GM23248 (cell line): ENCODE data around the gene FBXL4. TPM values are rescaled to one million over a fixed set of nuclear protein-coding genes. Genes with fewer than 3 reads are reported as not detected.

ENCODE experiments used
- DNase-seq: peaks from one replicate; pipeline ENCODE4 v3.0.0-alpha.2; 2015
- H2AFZ ChIP-seq: fragments of 200-600 bp; sonication (generic); 2 replicates; pipeline ENCODE4 v1.6.1; 2016; ENCODE audit warnings: antibody characterized with exemption
- H3F3A ChIP-seq: fragments of 200-600 bp; sonication (generic); 2 replicates; pipeline ENCODE4 v1.6.1; 2016; ENCODE audit warnings: mild to moderate bottlenecking, antibody characterized with exemption, mixed run types; ENCODE audit not compliant: insufficient read depth
- H3K27ac ChIP-seq: fragments of 200-600 bp; sonication (generic); 2 replicates; pipeline ENCODE4 v1.5.1; 2016; ENCODE audit warnings: mild to moderate bottlenecking
- H3K27me3 ChIP-seq: fragments of 200-600 bp; sonication (generic); replicated peaks from 2 replicates; pipeline ENCODE4 v1.6.1; 2016; ENCODE audit warnings: mild to moderate bottlenecking; ENCODE audit not compliant: insufficient read depth
- H3K36me3 ChIP-seq: fragments of 200-600 bp; sonication (generic); 2 replicates; pipeline ENCODE4 v1.6.1; 2016; ENCODE audit warnings: low read depth, mild to moderate bottlenecking
- H3K4me1 ChIP-seq: fragments of 200-600 bp; sonication (generic); 2 replicates; pipeline ENCODE4 v1.6.1; 2016; ENCODE audit warnings: mild to moderate bottlenecking; ENCODE audit not compliant: insufficient read depth
- H3K4me2 ChIP-seq: fragments of 200-600 bp; sonication (generic); one replicate; pipeline ENCODE4 v1.6.1; 2016; ENCODE audit warnings: mild to moderate bottlenecking; ENCODE audit not compliant: unreplicated experiment
- H3K4me3 ChIP-seq: fragments of 200-600 bp; sonication (generic); 2 replicates; pipeline ENCODE4 v1.5.1; 2016; ENCODE audit warnings: mild to moderate bottlenecking
- H3K79me2 ChIP-seq: fragments of 200-600 bp; sonication (generic); 2 replicates; pipeline ENCODE4 v1.6.1; 2016; ENCODE audit warnings: mild to moderate bottlenecking; ENCODE audit not compliant: insufficient read depth
- H3K9ac ChIP-seq: fragments of 200-600 bp; sonication (generic); 2 replicates; pipeline ENCODE4 v1.6.1; 2016; ENCODE audit warnings: mild to moderate bottlenecking
- H3K9me2 ChIP-seq: fragments of 200-600 bp; sonication (generic); 2 replicates; pipeline ENCODE4 v1.6.1; 2016; ENCODE audit warnings: mixed run types, mild to moderate bottlenecking, moderate library complexity; ENCODE audit not compliant: insufficient read depth
- H3K9me3 ChIP-seq: fragments of 200-600 bp; sonication (generic); one replicate; pipeline ENCODE4 v1.6.1; 2017; ENCODE audit warnings: low read depth
- H4K20me1 ChIP-seq: fragments of 200-600 bp; sonication (generic); 2 replicates; pipeline ENCODE4 v1.6.0; 2016; ENCODE audit not compliant: insufficient read depth
- EZH2 ChIP-seq: fragments of 200-600 bp; sonication (generic); IDR thresholded peaks from 2 replicates; pipeline ENCODE4 v1.6.1; 2018; ENCODE audit warnings: antibody characterized with exemption, mild to moderate bottlenecking; ENCODE audit not compliant: insufficient read depth, poor library complexity, severe bottlenecking
- EZH2phosphoT487 ChIP-seq: fragments of 200-600 bp; sonication (generic); IDR thresholded peaks from 2 replicates; pipeline ENCODE4 v1.6.1; 2018; ENCODE audit warnings: antibody characterized with exemption, moderate library complexity, mild to moderate bottlenecking, low read depth; ENCODE audit not compliant: insufficient read depth
- WGBS, 2 experiments: methylation state at CpG; one replicate each; pipeline ENCODE4 v1.1.6; 2015 to 2017; ENCODE audit warnings: low lambda C conversion rate in 2 of 2, low coverage in 1 of 2; ENCODE audit errors: missing lambda C conversion rate in 2 of 2; 5-methylcytosine and 5-hydroxymethylcytosine counted together
- in situ Hi-C: fragments of 300-500 bp; cut with MboI; formaldehyde crosslinking; loops from 2 replicates; pipeline ENCODE4 v1.15.0; 2020
- polyA plus RNA-seq: library from polyadenylated mRNA; unstranded; fragments of >200 nt; fragmentation: Nextera tagmentation; extraction: Ambion mirVana; gene quantifications from 2 replicates; pipeline ENCODE4 v1.2.1, GENCODE V29; 2016
- total RNA-seq: library from RNA; depleted of rRNA; stranded (reverse); fragments of >200 nt; shearing (Covaris generic); gene quantifications from 2 replicates; pipeline ENCODE4 v1.2.3, GENCODE V29; 2014

FBXL4 gene
- total and polyA plus RNA-seq, 2 experiments from 2014 or later = 11.3 to 15.1 TPM

DNA sequence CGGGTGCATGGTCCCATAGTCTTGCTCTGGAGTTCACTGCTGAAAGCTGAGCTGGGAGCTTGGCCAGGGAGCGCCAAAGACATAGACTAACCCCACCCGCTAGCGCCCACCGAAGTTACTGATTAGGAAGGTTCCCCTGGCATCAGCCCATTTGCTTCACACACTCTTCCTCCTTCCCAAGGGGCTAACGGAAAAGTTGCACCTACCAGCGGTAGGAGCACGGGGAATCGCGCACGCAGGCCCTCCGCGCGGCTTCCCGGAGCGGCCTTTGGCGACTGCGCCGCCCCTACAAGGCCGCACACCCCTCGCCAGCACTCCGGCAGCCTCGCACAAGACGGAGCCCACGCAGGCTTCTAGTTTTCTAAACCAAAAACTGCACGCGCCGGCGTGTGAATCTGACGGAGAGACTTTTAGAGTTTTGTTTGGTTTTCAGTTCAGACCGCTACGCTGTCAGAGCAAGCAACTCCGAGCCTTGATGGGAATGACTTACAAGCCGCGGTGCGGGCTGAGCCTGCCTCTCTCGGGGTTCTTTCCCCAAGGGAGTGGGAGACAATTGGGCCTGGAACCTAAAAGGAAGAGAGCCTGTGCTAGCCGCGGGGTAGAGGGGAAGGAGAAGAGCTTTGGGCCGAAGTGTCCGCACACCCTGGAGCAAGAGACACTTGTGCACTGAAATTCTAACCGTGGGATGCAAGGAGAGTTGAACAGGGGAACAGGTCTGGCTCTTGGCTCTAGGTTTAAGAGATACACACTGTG lies 114.3 kb downstream of the FBXL4 start:
- H3K4me1 ChIP-seq = 0 out of 2 replicates have a peak, but pooled peaks cover 5% of the 10 kb centered on the region
- H3K4me3 ChIP-seq = peak overlapping the region; percentile 67
- H3K27me3 ChIP-seq = peaks cover 66% of the 10 kb centered on the region
- H4K20me1 ChIP-seq = no peaks in the 10 kb centered on the region
- H3K79me2 ChIP-seq = no peaks in the 10 kb centered on the region
- no peaks in the 10 kb centered on the region for H3K9me2 ChIP-seq
- in situ Hi-C loops = loop anchor here (25.0 kb wide), 1 partner anchor 1346 kb away; no protein-coding TSS in a partner anchor
- 1 to 2% methylated on average over 42 of the region's 42 CpGs for WGBS, 2 experiments
- no peak overlapping the region for H3K27ac ChIP-seq
- H3K9me3 ChIP-seq = no peaks in the 10 kb centered on the region
- peak overlapping the region; percentile 71 for H3K4me2 ChIP-seq
- H3F3A ChIP-seq = 0 out of 2 replicates have a peak, but pooled peaks cover 3% of the 10 kb centered on the region
- TF ChIP-seq EZH2phosphoT487 = no peak
- DNase-seq = peak; percentile 59
- H3K9ac ChIP-seq = peak overlapping the region; percentile 52
- H3K36me3 ChIP-seq = no peaks in the 10 kb centered on the region
- H2AFZ ChIP-seq = peak overlapping the region; percentile 75

GRCh38 chr6:98833057-98833306 lies 114.8 kb downstream of the FBXL4 start:
- Histone ChIP-seq H2AFZ (peak overlapping the region; percentile 75), H3K9me2 (no peaks in the 10 kb centered on the region), H3K4me1 (0 out of 2 replicates have a peak, but pooled peaks cover 5% of the 10 kb centered on the region), H3K27ac (0 out of 2 replicates have a peak overlapping the region, but pooled peaks have one; percentile 11), H3K4me3 (peak overlapping the region; percentile 67), H3K36me3 (no peaks in the 10 kb centered on the region), H3F3A (0 out of 2 replicates have a peak, but pooled peaks cover 3% of the 10 kb centered on the region), H3K9ac (peak overlapping the region; percentile 52), H4K20me1 (no peaks in the 10 kb centered on the region), H3K9me3 (no peaks in the 10 kb centered on the region), H3K79me2 (no peaks in the 10 kb centered on the region), H3K4me2 (peak overlapping the region; percentile 71), H3K27me3 (peaks cover 66% of the 10 kb centered on the region)
- peak; percentile 63 for DNase-seq
- TF ChIP-seq EZH2 (no peak), EZH2phosphoT487 (no peak)
- in situ Hi-C loops = loop anchor here (25.0 kb wide), 1 partner anchor 1346 kb away; no protein-coding TSS in a partner anchor
- 1 to 2% methylated on average over 19 to 26 of the region's 26 CpGs for WGBS, 2 experiments

DNA sequence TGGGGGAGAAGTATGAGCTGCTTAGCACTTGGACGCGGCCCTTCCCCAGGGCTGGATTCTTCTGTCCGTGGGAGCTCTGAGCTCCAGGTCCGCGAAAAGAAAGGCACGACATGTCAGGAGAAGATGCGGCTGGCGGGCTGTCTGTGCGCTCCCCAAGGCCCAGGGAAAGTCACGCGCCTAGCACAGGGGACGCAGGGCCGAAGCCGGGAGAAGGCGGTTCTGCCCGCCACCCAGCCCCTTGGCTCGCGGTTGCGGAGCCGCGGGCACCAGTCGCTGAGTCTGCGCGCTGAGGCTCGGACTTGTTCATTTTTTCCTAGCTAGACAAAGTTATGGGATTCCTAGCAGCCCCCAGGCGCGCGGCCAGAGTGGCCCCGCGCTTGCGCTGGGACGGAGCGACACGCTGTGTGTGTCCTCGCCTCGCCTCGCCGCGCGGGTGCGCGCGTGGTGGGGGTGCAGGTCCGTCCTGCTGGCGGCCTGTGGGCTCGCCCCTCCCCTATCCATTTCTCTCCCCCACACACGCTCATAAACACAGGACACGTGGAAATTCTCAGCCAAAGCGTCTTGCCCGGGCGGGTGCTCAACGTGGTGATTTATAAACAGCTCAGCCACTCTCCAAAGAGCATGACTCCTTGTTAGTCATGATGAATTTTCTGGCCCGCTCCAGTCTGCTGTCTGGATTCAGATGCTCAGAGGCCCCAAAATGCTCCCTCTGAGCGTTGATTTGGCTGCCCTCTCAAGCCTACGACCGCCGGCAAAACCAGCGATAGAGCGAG lies 115.3 kb downstream of the FBXL4 start:
- in situ Hi-C loops = loop anchor here (25.0 kb wide), 1 partner anchor 1345 kb away; no protein-coding TSS in a partner anchor
- Histone ChIP-seq H3K4me3 (peak overlapping the region; percentile 67), H3F3A (0 out of 2 replicates have a peak, but pooled peaks cover 3% of the 10 kb centered on the region), H4K20me1 (no peaks in the 10 kb centered on the region), H3K9me3 (no peaks in the 10 kb centered on the region), H3K79me2 (no peaks in the 10 kb centered on the region), H3K4me1 (0 out of 2 replicates have a peak, but pooled peaks cover 5% of the 10 kb centered on the region), H3K9me2 (no peaks in the 10 kb centered on the region), H3K4me2 (peak overlapping the region; percentile 71), H3K27ac (0 out of 2 replicates have a peak overlapping the region, but pooled peaks have one; percentile 11), H3K9ac (peak overlapping the region; percentile 52), H3K27me3 (peaks cover 66% of the 10 kb centered on the region), H3K36me3 (no peaks in the 10 kb centered on the region), H2AFZ (peak overlapping the region; percentile 75)
- TF ChIP-seq EZH2 (peak; percentile 61), EZH2phosphoT487 (0 out of 2 replicates have a peak, but pooled peaks have one; percentile 19)
- whole genome bisulfite sequencing, 2 experiments = 1 to 2% methylated on average over 51 to 59 of the region's 59 CpGs
- peak; percentile 94 for DNase-seq

GRCh38 chr6:98831959-98832283 lies 115.8 kb downstream of the FBXL4 start:
- no peaks in the 10 kb centered on the region for H3K79me2 ChIP-seq
- H3K9me2 ChIP-seq = no peaks in the 10 kb centered on the region
- peaks cover 66% of the 10 kb centered on the region for H3K27me3 ChIP-seq
- H3F3A ChIP-seq = 0 out of 2 replicates have a peak, but pooled peaks cover 3% of the 10 kb centered on the region
- peak overlapping the region; percentile 71 for H3K4me2 ChIP-seq
- no peaks in the 10 kb centered on the region for H3K36me3 ChIP-seq
- no peaks in the 10 kb centered on the region for H4K20me1 ChIP-seq
- TF ChIP-seq EZH2phosphoT487 (no peak), EZH2 (no peak)
- peak overlapping the region; percentile 52 for H3K9ac ChIP-seq
- H3K27ac ChIP-seq = no peak overlapping the region
- peak overlapping the region; percentile 67 for H3K4me3 ChIP-seq
- H2AFZ ChIP-seq = peak overlapping the region; percentile 75
- H3K4me1 ChIP-seq = 0 out of 2 replicates have a peak, but pooled peaks cover 5% of the 10 kb centered on the region
- no peak for DNase-seq
- in situ Hi-C loops = loop anchor here (25.0 kb wide), 1 partner anchor 1345 kb away; no protein-coding TSS in a partner anchor
- 19 to 20% methylated on average over 11 of the region's 11 CpGs for WGBS, 2 experiments
- H3K9me3 ChIP-seq = no peaks in the 10 kb centered on the region
